Dermis blood vessel endothelial cell (primary cell): ENCODE data around the gene GOLGA6L1. TPM values are rescaled to one million over a fixed set of nuclear protein-coding genes. Genes with fewer than 3 reads are reported as not detected.
"Not testable (repeated sequence)": the region's sequence is repeated elsewhere in the genome, so short reads cannot be mapped to it uniquely, and the experiment has no call there.

ENCODE experiments used
- DNase-seq: peaks from one replicate; pipeline ENCODE4 v3.0.0; 2010
- total RNA-seq: library from RNA; depleted of rRNA; stranded (reverse); fragments of >200 nt; gene quantifications from 2 replicates; pipeline ENCODE4 v1.2.3, GENCODE V29; 2014

Gene GOLGA6L1, protein sequence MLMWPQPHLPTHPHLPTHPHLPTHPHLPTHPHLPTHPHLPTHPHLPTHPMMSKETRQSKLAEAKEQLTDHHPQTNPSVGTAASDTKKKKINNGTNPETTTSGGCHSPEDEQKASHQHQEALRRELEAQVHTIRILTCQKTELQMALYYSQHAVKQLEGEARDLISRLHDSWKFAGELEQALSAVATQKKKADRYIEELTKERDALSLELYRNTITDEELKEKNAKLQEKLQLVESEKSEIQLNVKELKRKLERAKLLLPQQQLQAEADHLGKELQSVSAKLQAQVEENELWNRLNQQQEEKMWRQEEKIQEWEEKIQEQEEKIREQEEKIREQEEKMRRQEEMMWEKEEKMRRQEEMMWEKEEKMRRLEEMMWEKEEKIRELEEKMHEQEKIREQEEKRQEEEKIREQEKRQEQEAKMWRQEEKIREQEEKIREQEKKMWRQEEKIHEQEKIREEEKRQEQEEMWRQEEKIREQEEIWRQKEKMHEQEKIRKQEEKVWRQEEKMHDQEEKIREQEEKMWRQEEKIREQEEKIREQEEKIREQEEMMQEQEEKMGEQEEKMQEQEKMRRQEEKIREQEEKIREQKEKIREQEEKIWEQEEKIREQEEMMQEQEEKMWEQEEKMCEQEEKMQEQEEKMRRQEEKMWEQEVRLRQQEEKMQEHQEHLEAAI
- not detected in 2 replicates for total RNA-seq

DNA sequence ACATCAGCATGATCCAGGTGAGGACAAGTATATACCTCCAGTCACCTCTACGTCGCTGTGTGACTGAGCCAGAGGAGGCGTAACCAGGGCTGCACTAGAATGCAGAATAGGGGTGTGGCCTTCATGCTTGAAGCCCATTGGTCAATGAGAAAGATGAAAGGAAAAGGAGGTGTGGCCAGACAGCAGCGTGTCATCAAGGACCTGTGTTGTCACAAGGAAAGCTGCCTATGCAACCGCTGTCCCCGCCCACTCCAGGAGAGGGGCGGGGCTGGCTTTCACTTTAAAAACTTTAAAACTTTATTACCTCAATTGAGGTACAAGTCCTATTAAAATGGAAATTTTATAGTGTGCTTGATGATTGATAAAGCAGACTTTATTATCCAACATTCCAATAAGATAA, at the start of gene GOLGA6L1:
Gene GOLGA6L1 (minus strand): TSS at position 101 of the 400 bp plus-strand sequence. CDS start 91 bp downstream, at position 10.
- not testable (repeated sequence) for DNase-seq

DNA sequence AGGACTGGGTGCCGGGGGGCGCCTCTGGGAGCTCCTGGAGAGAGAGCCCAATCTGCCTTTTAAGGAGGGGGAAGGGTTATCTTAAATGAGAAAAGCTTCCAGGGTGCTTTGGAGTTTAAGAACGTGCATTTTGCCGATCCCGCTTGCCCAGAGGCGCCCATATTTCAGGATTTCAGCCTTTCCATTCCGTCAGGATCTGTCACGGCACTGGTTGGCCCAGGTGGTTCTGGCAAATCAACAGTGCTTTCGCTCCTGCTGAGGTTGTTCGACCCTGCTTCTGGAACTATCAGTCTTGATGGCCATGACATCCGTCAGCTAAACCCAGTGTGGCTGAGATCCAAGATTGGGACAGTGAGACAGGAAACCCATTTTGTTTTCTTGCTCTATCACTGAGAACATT, 44.6 kb upstream of the GOLGA6L1 start:
- DNase-seq = not testable (repeated sequence)

DNA sequence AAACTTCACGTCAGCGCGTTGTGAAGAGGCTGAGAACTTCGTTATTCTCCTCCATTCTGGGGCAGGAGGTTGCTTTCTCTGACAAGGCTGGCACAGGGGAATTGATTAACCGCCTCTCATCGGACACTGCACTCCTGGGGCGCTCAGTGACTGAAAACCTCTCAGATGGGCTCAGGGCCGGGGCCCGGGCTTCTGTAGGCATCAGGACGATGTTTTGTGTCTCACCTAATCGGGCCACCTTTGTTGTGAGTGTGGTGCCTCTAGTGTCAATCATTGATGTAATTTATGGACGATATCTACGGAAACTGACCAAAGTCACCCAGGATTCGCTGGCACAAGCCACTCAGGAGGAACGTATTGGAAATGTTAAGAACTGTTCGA, 43.9 kb upstream of the GOLGA6L1 start:
- DNase-seq = not testable (repeated sequence)

DNA sequence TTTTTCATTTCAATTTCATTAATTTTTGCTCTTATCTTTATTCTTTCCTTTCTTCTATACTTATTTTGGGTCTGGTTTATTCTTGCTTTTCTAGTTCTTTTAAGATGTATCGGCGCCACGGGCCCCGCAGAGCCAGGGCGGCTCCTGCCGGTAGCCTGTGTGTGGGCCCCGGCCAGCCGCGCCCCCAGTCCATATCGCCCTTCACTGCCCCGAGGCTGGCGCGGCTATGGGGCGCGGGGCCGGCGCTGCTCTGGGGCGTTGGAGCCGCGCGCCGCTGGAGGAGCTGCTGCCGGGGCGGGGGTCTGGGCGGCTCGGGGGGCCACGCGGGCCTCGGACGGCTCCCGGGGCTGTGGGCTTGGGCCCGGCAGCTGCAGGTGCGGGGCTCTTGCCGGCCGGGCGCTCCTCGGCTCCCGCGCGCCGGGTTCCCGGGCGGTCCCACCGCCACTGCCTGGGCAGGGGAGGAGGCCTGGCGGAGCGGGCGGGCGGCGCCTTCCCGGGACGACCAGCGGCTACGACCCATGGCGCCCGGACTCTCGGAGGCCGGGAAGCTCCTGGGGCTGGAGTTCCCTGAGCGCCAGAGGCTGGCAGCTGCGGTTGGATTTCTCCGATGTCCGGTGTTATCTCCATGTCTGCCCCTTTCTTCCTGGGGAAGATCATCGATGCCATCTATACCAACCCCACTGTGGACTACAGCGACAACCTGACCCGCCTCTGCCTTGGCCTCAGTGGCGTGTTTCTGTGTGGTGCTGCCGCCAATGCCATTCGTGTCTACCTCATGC, 43.3 kb upstream of the GOLGA6L1 start:
- not testable (repeated sequence) for DNase-seq

DNA sequence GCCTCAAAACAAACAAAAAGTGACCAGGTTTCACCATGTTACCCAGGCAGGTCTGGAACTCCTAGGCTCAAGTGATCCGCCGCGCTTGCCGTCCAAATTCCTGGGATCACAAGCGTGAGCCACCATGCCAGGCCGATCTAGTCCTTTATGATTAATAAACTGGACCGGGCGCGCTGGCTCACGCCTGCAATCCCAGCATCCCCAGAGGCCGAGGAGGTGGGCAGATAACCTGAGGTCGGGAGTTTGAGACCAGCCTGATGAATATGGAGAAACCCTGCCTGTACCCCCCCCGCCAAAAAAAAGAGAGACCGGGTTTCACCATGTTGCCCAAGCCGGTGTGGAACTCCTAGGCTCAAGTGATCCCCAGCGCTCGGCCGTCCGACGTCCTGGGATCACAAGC, 40.1 kb upstream of the GOLGA6L1 start:
- not testable (repeated sequence) for DNase-seq

DNA sequence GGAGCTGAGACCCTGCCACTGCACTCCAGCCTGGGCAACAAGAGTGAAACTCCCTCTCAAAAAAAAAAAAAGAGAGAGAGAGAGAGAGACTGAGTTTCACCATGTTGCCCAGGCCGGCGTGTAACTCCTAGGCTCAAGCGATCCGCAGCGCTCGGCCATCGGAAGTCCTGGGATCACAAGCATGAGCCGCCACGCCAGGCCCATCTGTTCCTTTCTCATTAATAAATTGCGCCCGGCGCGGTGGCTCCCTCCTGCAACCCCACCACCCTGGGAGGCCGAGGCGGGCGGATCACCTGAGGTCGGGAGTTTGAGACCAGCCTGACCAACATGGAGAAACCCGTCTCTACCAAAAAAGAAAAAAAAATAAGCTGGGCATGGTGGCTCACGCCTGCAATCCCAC, 39.0 kb upstream of the GOLGA6L1 start:
- DNase-seq = not testable (repeated sequence)

DNA sequence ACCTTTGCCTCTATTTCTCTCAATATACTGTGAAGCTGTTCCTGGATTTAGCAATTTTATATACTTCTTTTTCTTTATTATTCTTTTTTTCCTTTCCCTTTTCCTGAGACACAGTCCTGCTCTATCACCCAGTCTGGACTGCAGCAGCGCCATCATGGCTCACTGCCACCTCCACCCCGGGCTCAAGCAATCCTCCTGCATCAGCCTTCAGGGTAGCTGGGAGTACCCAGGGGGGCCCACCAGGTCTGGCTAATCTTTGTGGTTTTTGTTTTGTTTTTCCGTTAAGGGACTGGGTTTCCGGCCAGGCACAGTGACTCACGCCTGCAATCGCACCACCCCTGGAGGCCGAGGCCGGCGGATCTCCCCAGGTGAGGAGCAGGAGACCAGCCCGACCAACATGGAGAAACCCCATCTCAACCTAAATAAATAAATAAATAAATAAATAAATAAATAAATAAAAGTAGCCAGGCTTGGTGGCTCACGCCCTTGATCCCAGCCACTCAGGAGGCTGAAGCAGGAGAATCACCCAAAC, 38.1 kb upstream of the GOLGA6L1 start:
- DNase-seq = not testable (repeated sequence)

DNA sequence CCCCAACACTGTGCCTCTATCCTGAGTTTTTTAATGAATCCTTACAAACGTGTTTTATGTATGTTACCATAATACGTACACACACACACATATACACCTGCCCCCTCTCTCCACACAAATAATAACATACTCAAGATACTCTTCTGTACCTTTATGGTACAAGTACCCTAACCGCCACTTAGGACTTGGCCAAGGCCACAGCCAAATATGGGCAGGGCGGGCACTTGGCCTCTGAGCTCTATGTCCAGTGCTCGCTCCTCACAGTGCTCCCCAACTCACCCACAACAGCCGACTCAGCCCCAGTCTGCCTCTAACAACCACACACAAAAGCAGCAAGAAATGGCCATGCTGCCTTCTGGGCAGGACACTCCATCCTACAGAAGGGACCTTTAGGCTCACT, 3.8 kb downstream of the GOLGA6L1 start:
- DNase-seq = not testable (repeated sequence)

DNA sequence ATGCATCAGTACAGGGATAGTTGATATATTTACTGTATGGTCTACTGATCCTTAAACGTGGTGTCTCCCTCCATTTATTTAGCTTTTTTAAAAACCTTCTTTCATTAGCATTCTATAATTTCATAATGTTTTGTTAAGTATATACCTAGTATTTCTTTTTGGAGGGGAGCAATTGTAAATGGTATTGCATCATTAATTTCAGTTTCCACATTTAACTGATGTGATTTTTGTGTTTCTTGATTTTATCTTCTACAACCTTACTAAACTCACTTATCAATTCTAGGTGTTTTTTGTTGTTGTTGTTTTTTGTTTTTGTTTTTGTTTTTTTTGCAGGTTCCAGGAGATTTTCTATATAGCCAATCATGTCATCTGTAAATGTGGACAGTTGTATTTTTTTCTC, 18.4 kb downstream of the GOLGA6L1 start:
- DNase-seq = no peak

DNA sequence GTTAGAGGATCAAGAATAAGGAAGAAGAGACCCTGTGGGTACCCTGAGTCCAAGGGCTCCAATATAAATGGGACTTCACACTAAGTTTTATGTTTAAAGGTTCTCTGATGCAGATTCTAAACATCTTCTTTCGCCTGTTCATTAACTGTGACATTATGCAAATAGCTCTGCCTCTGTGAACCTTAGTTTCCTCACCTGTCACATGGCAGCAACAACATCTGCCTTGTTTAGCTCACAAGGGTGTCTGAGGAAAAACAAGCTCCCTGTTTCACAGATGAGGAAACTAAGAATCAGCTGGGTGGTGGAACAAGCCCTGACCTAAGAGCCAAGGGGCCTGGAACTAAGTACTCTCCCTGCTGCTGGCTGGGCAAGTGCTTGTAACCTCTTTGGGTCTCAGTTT, 40.8 kb downstream of the GOLGA6L1 start:
- no peak for DNase-seq

DNA sequence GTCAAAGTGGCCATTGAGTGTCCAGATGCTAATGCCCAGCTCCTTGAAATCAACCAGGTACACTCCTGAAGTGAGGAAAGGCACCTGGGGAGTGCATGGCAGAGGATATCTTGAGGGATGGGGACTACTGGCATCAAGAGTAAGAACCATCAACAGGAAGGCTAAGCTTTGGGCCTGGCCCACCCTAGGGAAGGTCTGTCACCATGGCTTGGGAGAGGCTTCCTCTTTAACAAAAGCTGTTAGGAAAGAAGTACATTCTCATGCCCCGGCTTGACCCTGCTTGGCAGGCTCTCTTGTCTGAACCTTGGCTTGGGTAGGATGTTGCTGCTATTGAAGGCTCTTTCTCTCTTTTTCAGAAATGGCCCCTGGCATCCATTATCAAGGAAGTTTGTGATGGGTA, 53.5 kb downstream of the GOLGA6L1 start:
- no peak for DNase-seq

DNA sequence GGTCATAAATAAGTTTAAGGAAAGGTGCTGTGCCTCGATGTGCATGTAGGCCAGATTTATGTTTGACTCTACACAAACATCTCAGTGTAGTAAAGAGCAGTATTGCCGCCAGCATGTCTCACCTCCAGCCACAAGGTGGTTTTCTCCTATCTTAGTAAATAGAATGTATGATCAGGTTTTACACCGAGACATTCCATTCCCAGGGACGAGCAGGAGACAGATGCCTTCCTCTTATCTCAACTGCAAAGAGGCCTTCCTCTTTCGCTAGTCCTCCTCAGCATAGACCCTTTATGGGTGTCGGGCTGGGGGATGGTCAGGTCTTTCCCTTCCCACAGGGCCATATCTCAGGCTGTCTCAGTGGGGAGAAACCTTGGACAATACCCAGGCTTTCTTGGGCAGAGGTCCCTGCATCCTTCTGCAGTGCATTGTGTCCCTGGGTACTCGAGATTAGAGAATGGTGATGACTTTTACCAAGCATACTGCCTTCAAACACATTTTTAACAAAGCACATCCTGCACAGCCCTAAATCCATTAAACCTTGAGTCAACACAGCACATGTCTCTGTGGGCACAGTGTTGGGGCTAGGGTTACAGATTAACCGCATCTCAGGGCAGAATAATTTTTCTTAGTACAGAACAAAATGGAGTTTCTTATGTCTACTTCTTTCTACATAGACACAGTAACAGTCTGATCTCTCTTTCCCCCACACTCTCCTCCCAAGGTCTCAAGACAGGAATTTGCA, 54.5 kb downstream of the GOLGA6L1 start:
- not testable (repeated sequence) for DNase-seq

DNA sequence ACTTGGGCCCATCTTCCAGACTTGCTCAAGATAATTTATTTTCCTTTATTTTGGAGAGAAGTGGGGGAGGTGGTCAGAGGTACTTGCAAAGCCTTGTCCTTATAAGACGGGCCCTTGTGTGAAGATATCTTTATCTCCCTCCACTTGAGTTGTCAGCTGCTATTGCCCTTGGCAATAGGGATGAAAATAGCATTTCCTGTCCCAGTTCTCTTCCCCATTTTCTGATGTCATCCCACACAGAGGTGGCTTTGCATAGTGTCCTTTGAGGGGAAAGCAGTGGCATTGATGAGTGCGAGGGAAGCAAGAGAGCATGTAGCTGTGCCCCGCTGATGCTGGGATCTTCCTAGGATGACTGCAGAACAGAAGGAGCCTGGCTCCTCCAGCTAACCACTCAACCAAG, 55.4 kb downstream of the GOLGA6L1 start:
- DNase-seq = no peak

DNA sequence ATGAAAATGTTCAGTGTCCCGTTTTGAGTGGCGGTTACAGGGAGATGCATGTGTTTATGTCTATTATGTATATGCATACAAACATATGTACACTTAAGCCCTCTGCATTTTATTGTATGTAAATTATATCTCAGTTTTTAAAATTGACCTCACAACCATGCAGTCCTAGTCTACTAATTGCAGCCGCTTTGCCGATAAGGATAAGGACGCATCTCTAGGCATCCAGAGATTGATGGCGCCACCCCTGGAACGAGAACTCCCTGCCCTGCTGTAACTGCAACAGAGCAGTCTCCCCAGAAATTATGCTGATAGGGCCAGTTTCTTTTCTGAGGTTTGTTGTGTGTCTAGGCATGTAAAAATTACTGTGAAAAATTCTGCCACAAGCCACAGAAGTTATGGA, 56.9 kb downstream of the GOLGA6L1 start:
- no peak for DNase-seq

Other genes with a start within 250 kb of the GOLGA6L1 start
- 53.9 and 178 TPM in 2 replicates for gene CYFIP1, start 156.5 kb downstream of the GOLGA6L1 start, total RNA-seq
- 7.0 and 25.8 TPM in 2 replicates for gene TUBGCP5, start 97.3 kb downstream of the GOLGA6L1 start, total RNA-seq
- not detected in 2 replicates for gene GOLGA6L26, start 197.4 kb upstream of the GOLGA6L1 start, total RNA-seq
- 0.05 TPM in 1 of 2 replicates, not detected in the other for gene GOLGA8S, start 217.9 kb upstream of the GOLGA6L1 start, total RNA-seq